ENCODE results near the gene EOGT. TPM values are rescaled to one million over a fixed set of nuclear protein-coding genes. Genes with fewer than 3 reads are reported as not detected.

The EOGT gene
- total RNA-seq, 6 experiments from 2014 or later: 26.9 to 31.6 (median 28.2) TPM

GRCh38 chr3:68987322-68987721 is 26.2 kb downstream of the EOGT start:
- no peak for TF ChIP-seq CTCF (IDR thresholded peaks at IDR 0.05)
- no peak overlapping the region for H3K4me3 Mint-ChIP-seq
- H3K36me3 Mint-ChIP-seq (ENCODE audit: low read depth): peaks cover 47% of the 10 kb centered on the region
- H3K4me1 Mint-ChIP-seq (ENCODE audit: low read depth): peaks cover 41% of the 10 kb centered on the region
- H3K9me3 Mint-ChIP-seq: no peaks in the 10 kb centered on the region
- H3K27ac Mint-ChIP-seq: no peak overlapping the region
- no peak for DNase-seq
- H3K27me3 Mint-ChIP-seq (ENCODE audit: insufficient read depth): no peaks in the 10 kb centered on the region

- Mint-ChIP-seq H3K9me3 (no peaks in the 10 kb centered on the region), H3K36me3 (ENCODE audit: low read depth) (peaks cover 40% of the 10 kb centered on the region), H3K27me3 (ENCODE audit: insufficient read depth) (no peaks in the 10 kb centered on the region), H3K27ac (peak overlapping the region; percentile 6; the same call in 1 of the 2 replicates), H3K4me1 (ENCODE audit: low read depth) (peaks cover 41% of the 10 kb centered on the region), H3K4me3 (no peak overlapping the region)
- peak; percentile 12 for DNase-seq
- TF ChIP-seq CTCF (IDR thresholded peaks at IDR 0.05): no peak
Measured at GRCh38 chr3:68986496-68987208, 26.8 kb downstream of the EOGT start.

- peak; percentile 29 for DNase-seq
- peaks cover 41% of the 10 kb centered on the region for H3K4me1 Mint-ChIP-seq (ENCODE audit: low read depth)
- TF ChIP-seq CTCF (IDR thresholded peaks at IDR 0.05): no peak
- no peaks in the 10 kb centered on the region for H3K9me3 Mint-ChIP-seq
- no peaks in the 10 kb centered on the region for H3K27me3 Mint-ChIP-seq (ENCODE audit: insufficient read depth)
- H3K27ac Mint-ChIP-seq: peak overlapping the region; percentile 25; the same call in 1 of the 2 replicates
- peaks cover 33% of the 10 kb centered on the region for H3K36me3 Mint-ChIP-seq (ENCODE audit: low read depth)
- no peak overlapping the region for H3K4me3 Mint-ChIP-seq
Measured at GRCh38 chr3:68985146-68985790, 28.2 kb downstream of the EOGT start.

GRCh38 chr3:68984011-68984530 is 29.4 kb downstream of the EOGT start:
- Mint-ChIP-seq H3K4me1 (ENCODE audit: low read depth) (peaks cover 37% of the 10 kb centered on the region), H3K36me3 (ENCODE audit: low read depth) (peaks cover 40% of the 10 kb centered on the region), H3K4me3 (no peak overlapping the region), H3K9me3 (no peaks in the 10 kb centered on the region), H3K27me3 (ENCODE audit: insufficient read depth) (no peaks in the 10 kb centered on the region), H3K27ac (no peak overlapping the region)
- no peak for DNase-seq
- no peak for TF ChIP-seq CTCF (IDR thresholded peaks at IDR 0.05)

GRCh38 chr3:68977486-68978167 is 35.9 kb downstream of the EOGT start:
- no peaks in the 10 kb centered on the region for H3K27me3 Mint-ChIP-seq (ENCODE audit: insufficient read depth)
- H3K36me3 Mint-ChIP-seq (ENCODE audit: low read depth): peaks cover 17% of the 10 kb centered on the region; the same call in 1 of the 2 replicates
- DNase-seq: no peak
- no peak for TF ChIP-seq CTCF (IDR thresholded peaks at IDR 0.05)
- H3K27ac Mint-ChIP-seq: no peak overlapping the region
- no peaks in the 10 kb centered on the region for H3K9me3 Mint-ChIP-seq
- no peaks in the 10 kb centered on the region for H3K4me1 Mint-ChIP-seq (ENCODE audit: low read depth)
- H3K4me3 Mint-ChIP-seq: no peak overlapping the region
